Activated CD8-positive, alpha-beta T cell treated with anti-CD3 and anti-CD28 coated beads, Interleukin-2, amount 10 ng/mL, durations not matched to agents 7 days and 5 days (primary cell): ENCODE results near the gene MCM10. TPM values are rescaled to one million over a fixed set of nuclear protein-coding genes. Genes with fewer than 3 reads are reported as not detected.
"Not testable (repeated sequence)": the region's sequence is repeated elsewhere in the genome, so short reads cannot be mapped to it uniquely, and the experiment has no call there.

ENCODE experiments used
- ATAC-seq: fragments of 150-1000 bp; cut with Tn5 transposase; one replicate; pipeline ENCODE4 v1.10.0; 2021; ENCODE audit warnings: moderate library complexity
- CTCF ChIA-PET: fragments of 350-600 bp; sonication (Branson Sonifier 250); formaldehyde crosslinking; loops from one replicate; lab custom pipeline; 2021; ENCODE audit warnings: antibody characterized with exemption; lab: Charles Lee
- POLR2A ChIA-PET: fragments of 350-600 bp; sonication (Branson Sonifier 250); formaldehyde crosslinking; loops from one replicate; lab custom pipeline; 2021; ENCODE audit warnings: antibody characterized with exemption; lab: Charles Lee
- DNase-seq: peaks from one replicate; pipeline ENCODE4 v3.0.0-alpha.2; 2020
- H3K27ac Mint-ChIP-seq: one replicate; pipeline ENCODE4 v1.8.0; 2021; ENCODE audit warnings: mild to moderate bottlenecking, mixed read lengths
- H3K27me3 Mint-ChIP-seq: one replicate; pipeline ENCODE4 v1.8.0; 2021; ENCODE audit warnings: low read depth, mixed read lengths
- H3K36me3 Mint-ChIP-seq: one replicate; pipeline ENCODE4 v1.8.0; 2021; ENCODE audit warnings: low read depth, mixed read lengths
- H3K4me1 Mint-ChIP-seq: one replicate; pipeline ENCODE4 v1.8.0; 2021; ENCODE audit warnings: low read depth, mixed read lengths
- H3K4me3 Mint-ChIP-seq: one replicate; pipeline ENCODE4 v1.8.0; 2021; ENCODE audit warnings: mild to moderate bottlenecking, mixed read lengths
- H3K9me3 Mint-ChIP-seq: one replicate; pipeline ENCODE4 v1.8.0; 2022; ENCODE audit warnings: mixed read lengths; ENCODE audit not compliant: insufficient read depth
- total RNA-seq, 2 experiments: library from RNA; stranded (reverse); gene quantifications; one replicate each; pipeline ENCODE4 v1.2.3, GENCODE V29; 2021

MCM10 gene
- total RNA-seq, 2 experiments from 2014 or later: 68.3 to 73.5 TPM

DNA sequence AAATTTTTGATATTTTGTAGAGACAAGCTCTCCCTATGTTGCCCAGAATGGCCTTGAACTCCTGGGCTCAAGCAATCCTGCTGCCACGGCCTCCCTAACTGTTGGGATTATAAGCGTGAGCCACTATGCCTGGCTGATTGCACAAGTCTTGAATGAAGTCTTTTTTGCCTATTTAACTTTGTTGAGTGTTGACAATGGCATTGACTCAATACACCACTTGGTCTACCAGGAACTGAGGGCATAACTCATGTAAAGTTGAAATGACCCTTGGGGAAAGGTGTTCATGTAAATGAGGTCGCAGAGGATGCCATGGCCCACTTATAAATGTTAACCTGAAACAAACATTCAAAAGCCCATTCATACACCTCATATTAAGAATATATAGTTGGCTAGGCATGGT is 80.3 kb downstream of the MCM10 start:
- H3K4me1 Mint-ChIP-seq: no peaks in the 10 kb centered on the region
- no peaks in the 10 kb centered on the region for H3K27me3 Mint-ChIP-seq
- no peaks in the 10 kb centered on the region for H3K9me3 Mint-ChIP-seq
- ATAC-seq (no peak), DNase-seq (no peak)
- no peaks in the 10 kb centered on the region for H3K36me3 Mint-ChIP-seq
- H3K4me3 Mint-ChIP-seq: no peak overlapping the region
- POLR2A ChIA-PET: no interaction called here
- no peak overlapping the region for H3K27ac Mint-ChIP-seq
- CTCF ChIA-PET: no interaction called here

- H3K36me3 Mint-ChIP-seq, H3K4me3 Mint-ChIP-seq, H3K27ac Mint-ChIP-seq, H3K27me3 Mint-ChIP-seq, H3K9me3 Mint-ChIP-seq, POLR2A ChIA-PET, ATAC-seq, CTCF ChIA-PET, DNase-seq, H3K4me1 Mint-ChIP-seq: not testable (repeated sequence)
Measured at GRCh38 chr10:13242260-13242659, 80.9 kb downstream of the MCM10 start.

GRCh38 chr10:13247246-13247645 is 85.9 kb downstream of the MCM10 start:
- Mint-ChIP-seq H3K4me3 (no peak overlapping the region), H3K4me1 (no peaks in the 10 kb centered on the region), H3K27ac (no peak overlapping the region), H3K36me3 (no peaks in the 10 kb centered on the region), H3K9me3 (no peaks in the 10 kb centered on the region), H3K27me3 (no peaks in the 10 kb centered on the region)
- no peak for ATAC-seq
- ChIA-PET CTCF (no interaction called here), POLR2A (no interaction called here)
- no peak for DNase-seq

DNA sequence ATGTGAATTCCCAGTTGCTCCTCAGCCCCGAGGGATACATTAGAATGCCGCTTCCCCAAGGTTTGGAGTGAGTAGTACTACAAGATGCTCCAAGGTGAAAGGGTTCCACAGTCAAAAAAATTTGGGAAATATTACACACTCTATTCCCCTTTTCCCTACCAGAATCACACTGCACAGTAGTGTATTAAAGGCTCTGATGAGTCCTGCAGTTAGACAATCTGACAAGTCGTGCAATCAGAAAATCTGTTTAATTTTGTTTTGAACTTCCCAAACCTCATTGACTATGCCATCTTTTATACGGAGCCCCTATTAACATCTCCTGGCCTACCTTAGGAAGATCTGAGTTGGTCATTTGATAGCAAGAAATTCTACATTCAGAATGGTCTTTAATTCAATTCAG is 86.4 kb downstream of the MCM10 start:
- POLR2A ChIA-PET: no interaction called here
- H3K9me3 Mint-ChIP-seq: no peaks in the 10 kb centered on the region

DNA sequence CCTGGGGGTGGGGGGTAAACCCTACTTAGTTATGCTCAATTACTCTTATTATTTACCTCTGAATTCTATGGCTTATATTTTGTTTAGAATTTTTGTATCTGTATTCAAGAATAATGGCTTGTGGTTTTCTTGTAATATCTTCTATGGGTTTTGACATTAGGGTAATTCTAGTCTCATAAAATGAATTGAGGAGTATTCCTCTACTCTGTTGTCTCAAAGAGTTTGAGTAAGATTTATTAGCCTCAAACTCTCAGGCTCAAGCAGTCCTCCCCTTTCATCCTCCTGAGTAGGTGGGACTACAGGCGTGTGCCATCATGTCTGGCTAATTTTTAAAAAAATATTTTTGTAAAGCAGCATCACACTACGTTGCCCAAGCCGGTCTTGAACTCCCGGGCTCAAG is 92.4 kb downstream of the MCM10 start:
- H3K4me3 Mint-ChIP-seq: no peak overlapping the region
- H3K9me3 Mint-ChIP-seq: no peaks in the 10 kb centered on the region
- DNase-seq: no peak
- no peaks in the 10 kb centered on the region for H3K36me3 Mint-ChIP-seq
- no peaks in the 10 kb centered on the region for H3K4me1 Mint-ChIP-seq
- no peak overlapping the region for H3K27ac Mint-ChIP-seq
- POLR2A ChIA-PET: no interaction called here
- CTCF ChIA-PET: interaction anchor here (0.6 kb wide), 1 partner anchor 11 kb away, joined by 4 read pairs; no protein-coding TSS in a partner anchor
- no peak for ATAC-seq
- peaks cover 11% of the 10 kb centered on the region for H3K27me3 Mint-ChIP-seq

More for the DNA sequence above, 86.4 kb downstream of the MCM10 start:
- ATAC-seq (no peak), DNase-seq (no peak)
- Mint-ChIP-seq H3K4me3 (no peak overlapping the region), H3K27me3 (no peaks in the 10 kb centered on the region), H3K36me3 (no peaks in the 10 kb centered on the region), H3K27ac (no peak overlapping the region), H3K4me1 (no peaks in the 10 kb centered on the region)
- CTCF ChIA-PET: no interaction called here

DNA sequence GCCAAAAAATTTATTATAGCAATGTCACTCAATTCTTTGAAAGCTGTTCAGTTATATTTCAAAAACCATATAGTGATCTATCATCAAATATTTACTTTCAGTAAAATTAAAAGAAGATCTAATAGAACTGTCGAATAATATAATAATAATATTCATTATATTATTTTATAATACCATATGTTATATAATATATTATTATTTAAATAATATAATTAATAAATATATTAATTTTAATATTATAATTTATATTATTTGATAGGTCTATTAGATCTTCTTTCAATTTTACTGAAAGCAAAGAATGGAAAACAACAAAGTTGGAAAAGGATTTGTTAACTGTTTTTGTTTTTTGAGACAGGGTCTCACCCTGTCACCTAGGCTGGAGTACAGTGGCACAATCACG is 95.3 kb downstream of the MCM10 start:
- Mint-ChIP-seq H3K4me1 (no peaks in the 10 kb centered on the region), H3K27ac (no peak overlapping the region), H3K36me3 (no peaks in the 10 kb centered on the region), H3K4me3 (no peak overlapping the region), H3K9me3 (no peaks in the 10 kb centered on the region), H3K27me3 (peaks cover 11% of the 10 kb centered on the region)
- no peak for DNase-seq
- ATAC-seq: no peak
- ChIA-PET CTCF (no interaction called here), POLR2A (no interaction called here)

DNA sequence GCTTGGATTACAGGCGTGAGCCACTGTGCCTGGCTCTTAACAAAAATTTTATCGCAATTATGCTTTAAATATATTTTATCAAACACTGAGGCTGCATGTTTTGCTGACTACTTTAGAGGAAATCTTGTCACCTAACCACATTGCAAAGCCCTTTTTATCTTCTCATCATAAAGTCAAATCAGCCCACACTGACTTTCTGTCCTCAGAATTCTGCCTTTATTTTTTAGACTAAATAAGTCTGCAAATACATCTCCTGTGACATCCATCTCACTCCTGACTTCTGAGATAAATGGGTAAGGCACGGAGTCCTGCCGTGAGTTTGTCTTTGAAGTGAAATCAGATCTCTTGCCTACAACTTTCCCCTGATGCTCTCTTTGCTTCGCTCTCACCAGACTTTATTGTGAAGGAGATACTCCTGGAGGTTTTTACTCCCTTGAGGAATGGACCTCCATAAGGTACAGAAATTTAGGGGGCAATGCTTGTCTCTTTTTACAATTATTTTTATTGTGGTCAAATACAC is 96.3 kb downstream of the MCM10 start:
- H3K4me3 Mint-ChIP-seq: no peak overlapping the region
- ATAC-seq (no peak), DNase-seq (no peak)
- H3K27me3 Mint-ChIP-seq: peaks cover 11% of the 10 kb centered on the region
- H3K9me3 Mint-ChIP-seq: no peaks in the 10 kb centered on the region
- H3K4me1 Mint-ChIP-seq: no peaks in the 10 kb centered on the region
- CTCF ChIA-PET: no interaction called here
- POLR2A ChIA-PET: no interaction called here
- H3K27ac Mint-ChIP-seq: no peak overlapping the region
- no peaks in the 10 kb centered on the region for H3K36me3 Mint-ChIP-seq

Other genes starting within 250 kb of the MCM10 start
- gene CCDC3, start 159.8 kb upstream of the MCM10 start, total RNA-seq: not detected
- 10 to 100 TPM; 72.4 to 73.8 TPM for gene OPTN, start 61.4 kb upstream of the MCM10 start, total RNA-seq
- not detected for gene UCMA, start 72.8 kb downstream of the MCM10 start, total RNA-seq
- gene PHYH, start 138.5 kb downstream of the MCM10 start, total RNA-seq: 10 to 100 TPM; 11.5 to 12.7 TPM
- 10 to 100 TPM; 63.5 to 64.0 TPM for gene SEPHS1, start 186.7 kb downstream of the MCM10 start, total RNA-seq